ENCODE data around the gene LOXHD1.

Gene LOXHD1

GRCh38 chr18:46641917-46642316 is 15.1 kb downstream of the LOXHD1 start:
- no peaks in the 10 kb centered on the region for H3K9me3 ChIP-seq (ENCODE audit: insufficient read depth, low read length, severe bottlenecking)
- no peak overlapping the region for H3K27ac ChIP-seq (ENCODE audit: low read length)
- DNase-seq (no peak), ATAC-seq (ENCODE audit: insufficient read depth, low read depth) (no peak)
- H3K79me2 ChIP-seq (ENCODE audit: insufficient read depth, low read length), result no peaks in the 10 kb centered on the region
- no peak overlapping the region for H2AFZ ChIP-seq (ENCODE audit: low read depth, low read length)
- H3K27me3 ChIP-seq (ENCODE audit: insufficient read depth, low read length, poor library complexity), result no peaks in the 10 kb centered on the region
- no peaks in the 10 kb centered on the region for H4K20me1 ChIP-seq (ENCODE audit: insufficient read depth, low read length)
- no peaks in the 10 kb centered on the region for H3K36me3 ChIP-seq (ENCODE audit: insufficient read depth, low read length)
- no peak overlapping the region for H3K9ac ChIP-seq (ENCODE audit: low read depth, low read length)
- no peak overlapping the region for H3K4me2 ChIP-seq (ENCODE audit: insufficient read depth, low read length)
- no peak overlapping the region for H3K4me3 ChIP-seq (ENCODE audit: low read depth in 1 of 2, low read length in 2 of 2)
- no peaks in the 10 kb centered on the region for H3K4me1 ChIP-seq (ENCODE audit: insufficient read depth, low read length)
- TF ChIP-seq CTCF (IDR thresholded peaks at IDR 0.05; ENCODE audit: borderline replicate concordance, extremely low read depth, low read length, poor library complexity, severe bottlenecking), result no peak
- no peak for TF ChIP-seq EZH2 (IDR thresholded peaks at IDR 0.05; ENCODE audit: borderline replicate concordance, low read depth, low read length, severe bottlenecking)

- Histone ChIP-seq H2AFZ (ENCODE audit: low read depth, low read length) (no peak overlapping the region), H3K4me1 (ENCODE audit: insufficient read depth, low read length) (no peaks in the 10 kb centered on the region), H3K4me3 (ENCODE audit: low read depth in 1 of 2, low read length in 2 of 2) (no peak overlapping the region), H3K36me3 (ENCODE audit: insufficient read depth, low read length) (no peaks in the 10 kb centered on the region), H4K20me1 (ENCODE audit: insufficient read depth, low read length) (no peaks in the 10 kb centered on the region), H3K9ac (ENCODE audit: low read depth, low read length) (no peak overlapping the region), H3K27me3 (ENCODE audit: insufficient read depth, low read length, poor library complexity) (no peaks in the 10 kb centered on the region), H3K9me3 (ENCODE audit: insufficient read depth, low read length, severe bottlenecking) (no peaks in the 10 kb centered on the region), H3K4me2 (ENCODE audit: insufficient read depth, low read length) (no peak overlapping the region), H3K27ac (ENCODE audit: low read length) (no peak overlapping the region), H3K79me2 (ENCODE audit: insufficient read depth, low read length) (no peaks in the 10 kb centered on the region)
- no peak for TF ChIP-seq CTCF (IDR thresholded peaks at IDR 0.05; ENCODE audit: borderline replicate concordance, extremely low read depth, low read length, poor library complexity, severe bottlenecking)
- no peak for TF ChIP-seq EZH2 (IDR thresholded peaks at IDR 0.05; ENCODE audit: borderline replicate concordance, low read depth, low read length, severe bottlenecking)
- ATAC-seq (ENCODE audit: insufficient read depth, low read depth) (no peak), DNase-seq (no peak)
Measured at GRCh38 chr18:46639386-46639785, 17.6 kb downstream of the LOXHD1 start.

GRCh38 chr18:46636040-46636630 is 20.9 kb downstream of the LOXHD1 start:
- Histone ChIP-seq H4K20me1 (ENCODE audit: insufficient read depth, low read length) (no peaks in the 10 kb centered on the region), H3K9me3 (ENCODE audit: insufficient read depth, low read length, severe bottlenecking) (no peaks in the 10 kb centered on the region), H3K27me3 (ENCODE audit: insufficient read depth, low read length, poor library complexity) (no peaks in the 10 kb centered on the region), H3K9ac (ENCODE audit: low read depth, low read length) (no peak overlapping the region), H3K79me2 (ENCODE audit: insufficient read depth, low read length) (no peaks in the 10 kb centered on the region), H3K27ac (ENCODE audit: low read length) (no peak overlapping the region), H3K4me1 (ENCODE audit: insufficient read depth, low read length) (no peaks in the 10 kb centered on the region), H3K36me3 (ENCODE audit: insufficient read depth, low read length) (no peaks in the 10 kb centered on the region), H3K4me3 (ENCODE audit: low read depth in 1 of 2, low read length in 2 of 2) (no peak overlapping the region), H3K4me2 (ENCODE audit: insufficient read depth, low read length) (no peak overlapping the region), H2AFZ (ENCODE audit: low read depth, low read length) (no peak overlapping the region)
- TF ChIP-seq CTCF (IDR thresholded peaks at IDR 0.05; ENCODE audit: borderline replicate concordance, extremely low read depth, low read length, poor library complexity, severe bottlenecking) (no peak), EZH2 (IDR thresholded peaks at IDR 0.05; ENCODE audit: borderline replicate concordance, low read depth, low read length, severe bottlenecking) (no peak)
- ATAC-seq (ENCODE audit: insufficient read depth, low read depth) (no peak), DNase-seq (no peak)
